Subcutaneous adipose tissue (tissue), 4 donors: ENCODE results near the gene CREB3L2. TPM values are rescaled to one million over a fixed set of nuclear protein-coding genes. Genes with fewer than 3 reads are reported as not detected.

Source experiments
- CTCF ChIP-seq: fragments of 450-650 bp; IDR thresholded peaks from one replicate; pipeline ENCODE4 v1.5.1; 2016; ENCODE audit warnings: low read depth, mild to moderate bottlenecking, control low read depth, antibody characterized with exemption, moderate library complexity
- total RNA-seq, 4 donors: library from RNA; depleted of rRNA; stranded (reverse); fragments of >200 nt; gene quantifications; one replicate each; pipeline ENCODE4 v1.1.0, GENCODE V29; 2016

The CREB3L2 gene
- total RNA-seq, 4 donors from 2014 or later = 26.9 to 78.4 (median 30.8) TPM

DNA sequence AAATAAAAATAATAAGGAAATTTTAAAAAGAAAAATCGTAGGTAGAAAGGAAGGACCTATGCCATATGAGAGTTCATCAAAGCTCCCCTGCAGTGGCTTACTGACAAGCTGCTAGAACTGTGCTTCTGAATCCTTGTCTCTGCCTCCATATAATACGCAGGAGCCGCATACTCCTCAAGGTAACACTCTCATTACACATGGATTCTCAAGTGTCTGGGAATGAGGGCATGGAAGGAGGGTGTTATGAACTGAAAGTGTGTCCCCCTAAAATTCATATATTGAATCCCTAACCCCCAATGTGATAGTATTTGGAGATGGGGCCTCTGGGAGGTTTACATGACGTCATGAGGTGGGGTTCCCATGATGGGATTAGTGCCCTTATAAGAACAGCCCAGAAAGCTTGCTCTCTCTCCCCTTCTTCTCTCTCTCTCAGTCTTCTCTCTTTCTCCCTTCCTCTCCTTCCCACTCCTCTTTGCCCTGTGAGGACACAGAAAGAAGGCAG lies 35.2 kb downstream of the CREB3L2 start:
- TF ChIP-seq CTCF = no peak

- TF ChIP-seq CTCF = no peak
These were observed 35.8 kb downstream of the CREB3L2 start for GRCh38 chr7:137965942-137966640.

GRCh38 chr7:137964824-137965545 lies 36.9 kb downstream of the CREB3L2 start:
- TF ChIP-seq CTCF = no peak

GRCh38 chr7:137962875-137963507 lies 38.9 kb downstream of the CREB3L2 start:
- no peak for TF ChIP-seq CTCF

DNA sequence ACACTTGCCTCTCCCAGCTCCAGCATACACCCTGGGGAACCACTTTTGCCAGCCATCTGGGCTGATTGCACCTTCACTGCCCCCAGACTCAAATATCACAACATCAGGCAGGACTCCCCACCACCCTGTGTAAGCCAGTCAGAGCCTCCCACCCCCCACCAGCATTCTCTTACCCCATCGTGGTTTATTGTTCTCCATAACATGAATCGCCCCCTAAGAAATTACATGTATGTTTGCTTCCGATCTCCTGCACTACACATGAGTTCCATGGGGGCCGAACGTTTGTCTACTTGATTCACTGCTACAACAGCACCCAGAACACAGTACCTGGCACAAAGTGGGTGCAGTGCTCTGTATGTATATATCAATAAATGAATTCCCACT lies 39.4 kb downstream of the CREB3L2 start:
- no peak for TF ChIP-seq CTCF

- no peak for TF ChIP-seq CTCF
These were observed 40.4 kb downstream of the CREB3L2 start for GRCh38 chr7:137961200-137962177.
